ENCODE results near the gene CC2D2A.

GRCh38 chr4:15551740-15552446 is 82.2 kb downstream of the CC2D2A start:
- TF ChIP-seq CTCF (IDR thresholded peaks at IDR 0.05) (no peak), POLR2AphosphoS5 (IDR thresholded peaks at IDR 0.05; ENCODE audit: low read depth, low read length) (no peak), REST (IDR thresholded peaks at IDR 0.05; ENCODE audit: insufficient read depth in 1 of 2, low read depth in 2 of 2, low read length in 1 of 2) (no peak), SIN3A (IDR thresholded peaks at IDR 0.05; ENCODE audit: borderline replicate concordance, insufficient read depth, low read depth, low read length) (no peak), TCF7L2 (IDR thresholded peaks at IDR 0.05; ENCODE audit: low read depth, low read length) (no peak)

Measured in Panc1 (cell line).